Fibroblast of skin of scalp (primary cell): ENCODE results near the gene CREBBP.

Experiments
- DNase-seq: peaks from one replicate; pipeline ENCODE4 v3.0.0-alpha.2; 2013

CREBBP gene

GRCh38 chr16:3793161-3793576 is 87.3 kb downstream of the CREBBP start:
- no peak for DNase-seq

- no peak for DNase-seq
Observed at GRCh38 chr16:3792472-3793012, 88.0 kb downstream of the CREBBP start.

GRCh38 chr16:3791701-3792100 is 88.8 kb downstream of the CREBBP start:
- DNase-seq: no peak

- no peak for DNase-seq
Observed at GRCh38 chr16:3789375-3790099, 91.0 kb downstream of the CREBBP start.

GRCh38 chr16:3788711-3789374 is 91.7 kb downstream of the CREBBP start:
- DNase-seq: no peak

GRCh38 chr16:3787924-3788661 is 92.4 kb downstream of the CREBBP start:
- DNase-seq: no peak

- DNase-seq: no peak
Observed at GRCh38 chr16:3785413-3785812, 95.1 kb downstream of the CREBBP start.

- no peak for DNase-seq
Observed at GRCh38 chr16:3783516-3783915, 97.0 kb downstream of the CREBBP start.

- DNase-seq: no peak
Observed at GRCh38 chr16:3782566-3782965, 97.9 kb downstream of the CREBBP start.

GRCh38 chr16:3781421-3781820 is 99.1 kb downstream of the CREBBP start:
- DNase-seq: no peak

GRCh38 chr16:3780570-3780969 is 99.9 kb downstream of the CREBBP start:
- DNase-seq: peak; percentile 27

- no peak for DNase-seq
Observed at GRCh38 chr16:3776316-3776715, 104.2 kb downstream of the CREBBP start.

GRCh38 chr16:3774819-3775218 is 105.7 kb downstream of the CREBBP start:
- no peak for DNase-seq

GRCh38 chr16:3774156-3774767 is 106.3 kb downstream of the CREBBP start:
- DNase-seq: peak; percentile 76

- no peak for DNase-seq
Observed at GRCh38 chr16:3773663-3774062, 106.8 kb downstream of the CREBBP start.

GRCh38 chr16:3771513-3771912 is 109.0 kb downstream of the CREBBP start:
- peak; percentile 9 for DNase-seq

GRCh38 chr16:3770530-3770929 is 110.0 kb downstream of the CREBBP start:
- DNase-seq: no peak

- no peak for DNase-seq
Observed at GRCh38 chr16:3769942-3770341, 110.6 kb downstream of the CREBBP start.

- no peak for DNase-seq
Observed at GRCh38 chr16:3769013-3769412, 111.5 kb downstream of the CREBBP start.

- DNase-seq: no peak
Observed at GRCh38 chr16:3767333-3767986, 113.1 kb downstream of the CREBBP start.

- no peak for DNase-seq
Observed at GRCh38 chr16:3766177-3766576, 114.3 kb downstream of the CREBBP start.

GRCh38 chr16:3764409-3764808 is 116.1 kb downstream of the CREBBP start:
- no peak for DNase-seq
